K562 (cell line): ENCODE measurements around the gene MBOAT1. TPM values are rescaled to one million over a fixed set of nuclear protein-coding genes. Genes with fewer than 3 reads are reported as not detected.

ENCODE experiments used
- ATAC-seq: fragments of 200-7000 bp; cut with Tn5 transposase; 3 replicates; pipeline ENCODE4 v1.9.1; 2020; ENCODE audit warnings: moderate library complexity
- BruUV-seq: library from RNA; stranded (reverse); fragments of 400-500 nt; replicated peaks from 2 replicates; lab custom pipeline; 2021; lab: Mats Ljungman, UMichigan
- CTCF ChIA-PET: fragments of 300-600 bp; formaldehyde crosslinking; extraction: SDS; loops from one replicate; lab custom pipeline; 2021; ENCODE audit warnings: low intra/inter-chr PET ratio; lab: Yijun Ruan, JAX
- POLR2A ChIA-PET: fragments of 300-600, 350-650 bp; sonication (Branson Sonifier 250); formaldehyde crosslinking; extraction: SDS; loops from one replicate; lab custom pipeline; 2021; ENCODE audit warnings: antibody characterized with exemption, inconsistent platforms; lab: Yijun Ruan, JAX
- DNase-seq, 4 experiments: peaks; one replicate each; pipeline versions ENCODE4 v3.0.0 to v3.0.0-alpha.2; 2011 to 2018; ENCODE audit warnings: low spot score in 3 of 4, mixed read lengths in 3 of 4; ENCODE audit errors: extremely low read depth in 1 of 4
- FAIRE-seq: peaks from 2 replicates; lab custom pipeline; 2011; peaks lifted over from hg19 to GRCh38; lab: Jason Lieb, UNC
- H2AFZ ChIP-seq: 2 replicates; pipeline ENCODE4 v1.6.0; 2011; ENCODE audit warnings: low read depth, low read length, control low read depth, inconsistent platforms
- H3K27ac ChIP-seq: fragments of 200-600 bp; 3 replicates; pipeline ENCODE4 v1.8.0; 2011; ENCODE audit warnings: low read depth, mild to moderate bottlenecking, control low read depth, inconsistent platforms, low read length, moderate library complexity, mixed read lengths; ENCODE audit errors: extremely low read depth
- H3K27me3 ChIP-seq, 2 experiments: fragments of 300-600 bp in 1 of 2; 2 replicates in 1 of 2; 3 replicates in 1 of 2; pipeline versions ENCODE4 v1.6.0 to v1.8.0; 2011; ENCODE audit warnings: inconsistent platforms in 2 of 2, low read length in 2 of 2, mild to moderate bottlenecking in 1 of 2, mixed read lengths in 1 of 2, moderate library complexity in 1 of 2; ENCODE audit not compliant: control insufficient read depth in 2 of 2, insufficient read depth in 2 of 2
- H3K36me3 ChIP-seq: fragments of 300-600 bp; 3 replicates; pipeline ENCODE4 v1.8.0; 2011; ENCODE audit warnings: mild to moderate bottlenecking, low read length, inconsistent platforms; ENCODE audit not compliant: control insufficient read depth, insufficient read depth
- H3K4me1 ChIP-seq, 2 experiments: fragments of 200-600 bp in 1 of 2; replicated peaks in 1 of 2; 2 replicates in 1 of 2; 3 replicates in 1 of 2; pipeline versions ENCODE4 v1.5.1 to v1.8.0; 2011; ENCODE audit warnings: inconsistent platforms in 2 of 2, low read length in 2 of 2, mild to moderate bottlenecking in 1 of 2, mixed read lengths in 1 of 2, moderate library complexity in 1 of 2; ENCODE audit not compliant: control insufficient read depth in 2 of 2, insufficient read depth in 2 of 2
- H3K4me2 ChIP-seq: 2 replicates; pipeline ENCODE4 v1.6.1; 2011; ENCODE audit warnings: low read length, control low read depth, inconsistent platforms, mixed read lengths; ENCODE audit not compliant: insufficient read depth
- H3K4me3 ChIP-seq: fragments of 200-600 bp; sonication (generic), shearing (Covaris generic); 2 replicates; pipeline ENCODE4 v1.5.1; 2016; ENCODE audit warnings: control low read depth, inconsistent platforms
- H3K79me2 ChIP-seq: fragments of 200-600 bp; 3 replicates; pipeline ENCODE4 v1.8.0; 2011; ENCODE audit warnings: low read length, inconsistent platforms; ENCODE audit not compliant: control insufficient read depth, insufficient read depth
- H3K9ac ChIP-seq, 2 experiments: 2 replicates each; pipeline versions ENCODE4 v1.6.0 to v1.6.1; 2011; ENCODE audit warnings: low read depth in 2 of 2, low read length in 2 of 2, control low read depth in 1 of 2, inconsistent platforms in 1 of 2, mild to moderate bottlenecking in 1 of 2, mixed read lengths in 1 of 2; ENCODE audit not compliant: insufficient read depth in 1 of 2
- H3K9me1 ChIP-seq: one replicate; pipeline ENCODE4 v1.6.0; 2011; ENCODE audit warnings: inconsistent platforms, mild to moderate bottlenecking, low read length, moderate library complexity; ENCODE audit not compliant: control insufficient read depth, insufficient read depth
- H3K9me3 ChIP-seq: replicated peaks from 2 replicates; pipeline ENCODE4 v1.5.1; 2011; ENCODE audit warnings: low read depth, low read length, inconsistent platforms; ENCODE audit not compliant: control insufficient read depth, insufficient read depth
- H4K20me1 ChIP-seq: replicated peaks from 2 replicates; pipeline ENCODE4 v1.6.1; 2011; ENCODE audit warnings: low read length, inconsistent platforms, mixed read lengths; ENCODE audit not compliant: control insufficient read depth, insufficient read depth
- CBX2 ChIP-seq: fragments of 200-600 bp; sonication (generic); IDR thresholded peaks from one replicate; pipeline ENCODE4 v1.6.1; 2012; ENCODE audit warnings: mild to moderate bottlenecking, low read length, inconsistent platforms; ENCODE audit not compliant: insufficient read depth, poor library complexity, severe bottlenecking
- CEBPB ChIP-seq: fragments of 450-650 bp; IDR thresholded peaks from 2 replicates; pipeline ENCODE4 v1.6.1; 2016; ENCODE audit warnings: missing genetic modification characterization, missing compliant biosample characterization
- CEBPG ChIP-seq, 3 experiments: fragments of 200-800 bp in 1 of 3; sonication (Bioruptor generic) in 1 of 3; sonication (generic) in 1 of 3; formaldehyde crosslinking in 1 of 3; IDR thresholded peaks in 2 of 3; conservative IDR thresholded peaks in 1 of 3; 2 replicates each; pipeline versions ENCODE4 v1.6.1 to v1.8.0; 2016 to 2022; ENCODE audit warnings: missing compliant biosample characterization in 2 of 3, missing genetic modification characterization in 2 of 3, mild to moderate bottlenecking in 1 of 3, missing genetic modification reagents in 1 of 3
- FOXP1 ChIP-seq: sonication (generic); formaldehyde crosslinking; IDR thresholded peaks from 2 replicates; pipeline ENCODE4 v1.8.0; 2022; ENCODE audit warnings: mild to moderate bottlenecking, missing genetic modification reagents
- KLF10 ChIP-seq: fragments of 250-450 bp; sonication (Bioruptor Pico); IDR thresholded peaks from 2 replicates; pipeline ENCODE4 v1.6.1; 2021; ENCODE audit warnings: matching md5 sums
- NR2C1 ChIP-seq, 2 experiments: fragments of 450-650 bp; IDR thresholded peaks; 2 replicates each; pipeline ENCODE4 v1.6.1; 2017; ENCODE audit warnings: mild to moderate bottlenecking in 2 of 2, antibody characterized with exemption in 1 of 2, inconsistent platforms in 1 of 2, missing compliant biosample characterization in 1 of 2, missing genetic modification characterization in 1 of 2
- SAFB2 ChIP-seq: fragments of 200-400 bp; formaldehyde crosslinking; IDR thresholded peaks from 2 replicates; pipeline ENCODE4 v1.6.1; 2018; ENCODE audit warnings: borderline replicate concordance, low read length, low read depth, moderate library complexity; ENCODE audit not compliant: severe bottlenecking
- SETDB1 ChIP-seq: IDR thresholded peaks from one replicate; pipeline ENCODE4 v1.6.1; 2012; ENCODE audit warnings: low read length, control low read depth, inconsistent platforms
- STAG1 ChIP-seq: sonication (generic); formaldehyde crosslinking; IDR thresholded peaks from 2 replicates; pipeline ENCODE4 v1.5.0; 2020; ENCODE audit warnings: missing genetic modification reagents, borderline replicate concordance
- ZBTB8A ChIP-seq: fragments of 450-650 bp; IDR thresholded peaks from 2 replicates; pipeline ENCODE4 v1.6.1; 2018; ENCODE audit warnings: mild to moderate bottlenecking, moderate library complexity; ENCODE audit not compliant: partially characterized antibody
- WGBS: fragments of 100-300 bp; shearing (Covaris generic); methylation state at CpG from one replicate; pipeline ENCODE4 v1.1.6; 2016; ENCODE audit warnings: low coverage, mixed read lengths; ENCODE audit not compliant: insufficient coverage; ENCODE audit errors: missing lambda C conversion rate; 5-methylcytosine and 5-hydroxymethylcytosine counted together
- in situ Hi-C: fragments of 300-500 bp; cut with MboI; formaldehyde crosslinking; loops from 4 replicates; pipeline ENCODE4 v1.15.0; 2018; ENCODE audit warnings: inconsistent platforms, mixed read lengths
- intact Hi-C: fragments of 100-400 bp; cut with micrococcal nuclease; formaldehyde crosslinking; loops from 2 replicates; pipeline ENCODE4 v1.14.2; 2022
- polyA plus RNA-seq, 8 experiments: library from polyadenylated mRNA; depleted of rRNA in 4 of 8; stranded (reverse) in 5 of 8; unstranded in 3 of 8; fragments of >200 nt; fragmentation: Nextera tagmentation in 2 of 8; fragmentation: Illumina TruSeq in 1 of 8; extraction: Ambion mirVana in 2 of 8; extraction: Trizol in 1 of 8; gene quantifications; 2 replicates each; pipeline versions ENCODE4 v1.2.1 to v1.2.3, GENCODE V29; 2011 to 2014; ENCODE audit warnings: inconsistent platforms in 1 of 8, missing spikeins in 1 of 8
- total RNA-seq, 7 experiments: library from RNA; depleted of rRNA in 6 of 7; stranded (reverse); fragments of >200 nt in 6 of 7; fragmentation: Illumina TruSeq in 2 of 7; extraction: Trizol in 2 of 7; gene quantifications; 2 replicates each; pipeline versions ENCODE4 v1.2.1 to v1.2.3, GENCODE V29; 2011 to 2021; ENCODE audit warnings: low replicate concordance in 1 of 7
- TF ChIP-seq, protein P1 (sequence below): fragments of 450-650 bp; formaldehyde crosslinking; IDR thresholded peaks from 2 replicates; pipeline ENCODE4 v1.4.0; 2022; ENCODE audit warnings: missing genetic modification characterization

The MBOAT1 gene
- total and polyA plus RNA-seq, 9 of the 15 experiments (the other 6 are each of a cell fraction or from before 2014, with no cell fraction given) = 0.13 to 16.5 (median 10.3) TPM

DNA sequence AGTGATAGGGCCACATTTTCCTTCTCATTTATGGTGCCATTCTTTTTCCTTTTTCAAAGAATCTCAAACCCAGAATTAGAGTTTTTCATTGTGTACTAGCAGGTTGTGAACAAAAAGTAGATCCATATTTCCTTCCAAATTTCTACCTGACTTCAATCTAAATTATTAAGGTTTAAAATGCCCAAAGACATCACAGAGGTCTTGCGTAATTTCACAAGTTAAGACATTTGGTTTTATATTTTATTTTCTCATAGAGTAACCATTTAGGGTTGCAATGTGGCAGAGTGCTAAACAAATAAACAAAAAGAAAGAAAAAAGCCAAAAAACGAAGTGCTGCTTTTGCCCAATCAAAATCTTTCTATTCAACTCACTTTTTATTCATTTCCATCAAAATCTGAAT lies 49.4 kb upstream of the MBOAT1 start:
- in situ Hi-C loops = no loop called here
- CTCF ChIA-PET = interaction anchor here (0.6 kb wide), 1 partner anchor 147 kb away, joined by 3 read pairs; no protein-coding TSS in a partner anchor
- ATAC-seq (no peak), DNase-seq (no peak), FAIRE-seq (no peak)
- WGBS = 41% methylated on average over 2 of the region's 2 CpGs
- intact Hi-C loops = no loop called here
- POLR2A ChIA-PET = no interaction called here
- Histone ChIP-seq H3K9me1 (no peaks in the 10 kb centered on the region), H3K36me3 (no peaks in the 10 kb centered on the region), H3K27me3 (no peaks in the 10 kb centered on the region), H3K9ac (no peak overlapping the region), H4K20me1 (no peaks in the 10 kb centered on the region), H2AFZ (no peak overlapping the region), H3K4me2 (no peak overlapping the region), H3K79me2 (no peaks in the 10 kb centered on the region), H3K4me1 (no peaks in the 10 kb centered on the region), H3K4me3 (no peak overlapping the region), H3K9me3 (no peaks in the 10 kb centered on the region), H3K27ac (no peak overlapping the region)
- TF ChIP-seq CEBPG (CRISPR knock-in tag; IDR thresholded peaks at IDR 0.05) (no peak), CEBPG (tag; conservative IDR thresholded peaks at IDR 0.05 in 1 of 2, IDR thresholded peaks at IDR 0.05 in 1 of 2) (peak in 1 of 2 experiments; percentile 86; a peak in 3 of 4 replicates), FOXP1 (no peak), CBX2 (no peak), STAG1 (no peak), NR2C1 (IDR thresholded peaks at IDR 0.05) (no peak), NR2C1 (tag; IDR thresholded peaks at IDR 0.05) (no peak), SETDB1 (no peak), ZBTB8A (no peak), KLF10 (CRISPR knock-in tag) (no peak), CEBPB (tag) (peak; percentile 83), SAFB2 (no peak)
- TF ChIP-seq, protein P1, sequence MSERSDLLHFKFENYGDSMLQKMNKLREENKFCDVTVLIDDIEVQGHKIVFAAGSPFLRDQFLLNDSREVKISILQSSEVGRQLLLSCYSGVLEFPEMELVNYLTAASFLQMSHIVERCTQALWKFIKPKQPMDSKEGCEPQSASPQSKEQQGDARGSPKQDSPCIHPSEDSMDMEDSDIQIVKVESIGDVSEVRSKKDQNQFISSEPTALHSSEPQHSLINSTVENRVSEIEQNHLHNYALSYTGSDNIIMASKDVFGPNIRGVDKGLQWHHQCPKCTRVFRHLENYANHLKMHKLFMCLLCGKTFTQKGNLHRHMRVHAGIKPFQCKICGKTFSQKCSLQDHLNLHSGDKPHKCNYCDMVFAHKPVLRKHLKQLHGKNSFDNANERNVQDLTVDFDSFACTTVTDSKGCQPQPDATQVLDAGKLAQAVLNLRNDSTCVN (CRISPR knock-in tag) = no peak
- BruUV-seq = no TSS peak
